Measurements from ENCODE around the gene CITED2. TPM values are rescaled to one million over a fixed set of nuclear protein-coding genes. Genes with fewer than 3 reads are reported as not detected.

Gene CITED2
- total and polyA plus RNA-seq, 2 donors = 26.3 to 36.2 TPM

DNA sequence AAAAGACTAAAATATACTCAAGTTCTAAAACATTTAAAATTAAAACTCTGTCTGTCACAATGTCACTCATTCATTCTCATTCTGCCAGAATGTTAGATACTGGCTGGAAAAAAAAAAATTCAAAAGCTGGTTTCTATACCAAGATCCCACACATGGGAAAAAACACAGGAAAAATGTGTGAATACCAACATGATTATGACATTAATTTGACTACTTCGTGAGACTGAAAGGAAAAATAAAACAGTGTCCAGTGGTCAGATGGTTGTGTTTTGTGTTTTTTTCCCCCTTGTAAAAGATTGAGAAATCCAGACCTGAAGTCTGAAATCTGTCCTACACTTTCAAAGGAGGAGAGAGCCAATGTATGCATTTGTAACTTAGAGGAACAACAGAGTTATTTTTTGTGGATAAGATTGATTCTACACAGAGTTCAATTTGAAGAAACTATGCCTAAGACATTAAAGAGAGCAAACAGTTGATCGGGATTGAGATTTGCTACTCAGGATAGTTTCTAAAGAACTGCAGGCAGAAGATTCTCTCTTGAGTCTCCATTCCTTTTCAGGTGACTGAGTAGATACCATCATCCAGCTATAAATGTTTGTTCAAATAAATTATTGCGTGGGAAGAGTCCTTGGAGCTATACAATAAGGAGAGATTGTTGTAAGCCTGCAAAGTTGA is 43.5 kb downstream of the CITED2 start:
- H3K9me3 ChIP-seq (ENCODE audit: control insufficient read depth in 2 of 2, insufficient read depth in 1 of 2, low read length in 1 of 2) = peaks cover 0 to 2% of the 10 kb centered on the region in 2 donors
- DNase-seq (ENCODE audit: low read depth in 6 of 9, low spot score in 9 of 9) = no peak
- no peaks in the 10 kb centered on the region for H3K36me3 ChIP-seq (ENCODE audit: control insufficient read depth in 2 of 2, insufficient read depth in 2 of 2, low read length in 1 of 2)

DNA sequence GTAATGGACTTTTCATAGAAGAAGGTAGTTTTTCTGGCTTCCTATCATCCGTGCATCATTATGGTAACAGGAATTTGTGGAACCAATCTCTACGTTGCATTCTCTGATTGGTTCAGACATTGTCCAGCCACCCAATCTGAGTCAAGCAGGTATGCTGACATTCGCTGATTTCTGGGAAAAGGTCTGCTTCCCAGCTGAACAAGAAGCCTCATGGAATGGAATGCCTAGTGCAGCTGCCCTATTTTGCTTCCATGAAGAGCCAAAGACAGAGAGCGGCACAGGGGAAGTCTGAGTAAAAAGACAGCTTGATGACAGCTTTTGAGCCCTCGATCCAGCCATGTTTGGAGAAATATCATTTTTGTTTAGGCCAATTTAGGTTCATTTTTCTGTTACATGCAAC is 44.1 kb downstream of the CITED2 start:
- Histone ChIP-seq H3K27me3 (ENCODE audit: control insufficient read depth in 2 of 2, insufficient read depth in 1 of 2, low read length in 1 of 2) (no peaks in the 10 kb centered on the region), H3K4me1 (ENCODE audit: control insufficient read depth in 2 of 2, insufficient read depth in 2 of 2, low read length in 2 of 2) (peaks cover 0 to 5% of the 10 kb centered on the region in 2 donors), H3K27ac (ENCODE audit: low read depth in 1 of 2, low read length in 1 of 2) (no peak overlapping the region), H3K9me3 (ENCODE audit: control insufficient read depth in 2 of 2, insufficient read depth in 1 of 2, low read length in 1 of 2) (peaks cover 0 to 2% of the 10 kb centered on the region in 2 donors), H3K36me3 (ENCODE audit: control insufficient read depth in 2 of 2, insufficient read depth in 2 of 2, low read length in 1 of 2) (no peaks in the 10 kb centered on the region), H3K4me3 (ENCODE audit: low read length in 2 of 2) (no peak overlapping the region)
- WGBS = 96% methylated on average over 5 of the region's 5 CpGs
- no peak for DNase-seq (ENCODE audit: low read depth in 6 of 9, low spot score in 9 of 9)

More for the DNA sequence above, 43.5 kb downstream of the CITED2 start:
- Histone ChIP-seq H3K27me3 (ENCODE audit: control insufficient read depth in 2 of 2, insufficient read depth in 1 of 2, low read length in 1 of 2) (no peaks in the 10 kb centered on the region), H3K4me1 (ENCODE audit: control insufficient read depth in 2 of 2, insufficient read depth in 2 of 2, low read length in 2 of 2) (no peaks in the 10 kb centered on the region), H3K27ac (ENCODE audit: low read depth in 1 of 2, low read length in 1 of 2) (no peak overlapping the region), H3K4me3 (ENCODE audit: low read length in 2 of 2) (no peak overlapping the region)
- 95% methylated on average over 3 of the region's 3 CpGs for WGBS

DNA sequence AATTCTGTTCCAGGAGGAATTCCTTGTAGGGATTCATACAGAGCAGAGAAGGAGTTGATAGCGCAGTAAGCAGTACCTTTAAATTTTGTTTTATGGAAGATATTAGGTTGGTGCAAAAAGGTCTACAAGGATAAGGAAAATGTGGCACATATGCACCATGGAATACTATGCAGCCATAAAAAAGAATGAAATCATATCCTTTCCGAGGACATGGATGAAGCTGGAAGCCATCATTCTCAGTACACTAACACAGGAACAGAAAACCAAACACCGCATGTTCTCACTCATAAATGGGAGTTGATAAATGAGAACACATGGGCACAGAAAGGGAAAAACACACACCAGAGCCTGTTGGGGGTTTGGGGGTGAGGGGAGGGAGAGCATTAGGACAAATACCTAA is 45.2 kb downstream of the CITED2 start:
- H3K4me3 ChIP-seq (ENCODE audit: low read length in 2 of 2) = no peak overlapping the region
- no peak for DNase-seq (ENCODE audit: low read depth in 6 of 9, low spot score in 9 of 9)
- H3K4me1 ChIP-seq (ENCODE audit: control insufficient read depth in 2 of 2, insufficient read depth in 2 of 2, low read length in 2 of 2) = peaks cover 0 to 11% of the 10 kb centered on the region in 2 donors
- peaks cover 0 to 2% of the 10 kb centered on the region in 2 donors for H3K9me3 ChIP-seq (ENCODE audit: control insufficient read depth in 2 of 2, insufficient read depth in 1 of 2, low read length in 1 of 2)
- WGBS = over 99% methylated on average over 3 of the region's 3 CpGs
- H3K36me3 ChIP-seq (ENCODE audit: control insufficient read depth in 2 of 2, insufficient read depth in 2 of 2, low read length in 1 of 2) = no peaks in the 10 kb centered on the region
- H3K27ac ChIP-seq (ENCODE audit: low read depth in 1 of 2, low read length in 1 of 2) = no peak overlapping the region
- H3K27me3 ChIP-seq (ENCODE audit: control insufficient read depth in 2 of 2, insufficient read depth in 1 of 2, low read length in 1 of 2) = no peaks in the 10 kb centered on the region

DNA sequence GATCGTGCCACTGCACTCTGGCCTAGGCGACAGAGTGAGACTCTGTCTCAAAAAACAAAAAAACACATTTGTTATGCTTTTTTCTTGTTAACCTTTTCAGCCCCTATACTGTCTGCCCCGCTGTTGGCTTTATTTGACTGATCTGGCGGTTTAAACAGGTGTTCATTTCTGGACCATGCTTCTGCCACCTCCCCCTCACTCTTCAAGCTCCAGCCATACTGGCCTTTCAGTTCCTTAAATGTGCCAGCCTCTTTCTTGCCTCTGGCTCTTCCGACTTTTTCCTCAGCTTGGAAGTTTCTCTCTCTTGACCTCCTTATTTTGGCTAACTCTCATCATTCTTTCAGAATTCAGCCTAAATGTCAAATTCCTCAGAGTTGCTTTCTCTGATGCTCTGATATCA is 47.4 kb downstream of the CITED2 start:
- Histone ChIP-seq H3K27me3 (ENCODE audit: control insufficient read depth in 2 of 2, insufficient read depth in 1 of 2, low read length in 1 of 2) (no peaks in the 10 kb centered on the region), H3K36me3 (ENCODE audit: control insufficient read depth in 2 of 2, insufficient read depth in 2 of 2, low read length in 1 of 2) (no peaks in the 10 kb centered on the region), H3K4me1 (ENCODE audit: control insufficient read depth in 2 of 2, insufficient read depth in 2 of 2, low read length in 2 of 2) (peaks cover 6 to 20% of the 10 kb centered on the region in 2 donors), H3K4me3 (ENCODE audit: low read length in 2 of 2) (no peak overlapping the region), H3K9me3 (ENCODE audit: control insufficient read depth in 2 of 2, insufficient read depth in 1 of 2, low read length in 1 of 2) (peaks cover 0 to 7% of the 10 kb centered on the region in 2 donors), H3K27ac (ENCODE audit: low read depth in 1 of 2, low read length in 1 of 2) (no peak overlapping the region)
- DNase-seq (ENCODE audit: low read depth in 6 of 9, low spot score in 9 of 9) = no peak
- 94% methylated on average over 5 of the region's 5 CpGs for WGBS

DNA sequence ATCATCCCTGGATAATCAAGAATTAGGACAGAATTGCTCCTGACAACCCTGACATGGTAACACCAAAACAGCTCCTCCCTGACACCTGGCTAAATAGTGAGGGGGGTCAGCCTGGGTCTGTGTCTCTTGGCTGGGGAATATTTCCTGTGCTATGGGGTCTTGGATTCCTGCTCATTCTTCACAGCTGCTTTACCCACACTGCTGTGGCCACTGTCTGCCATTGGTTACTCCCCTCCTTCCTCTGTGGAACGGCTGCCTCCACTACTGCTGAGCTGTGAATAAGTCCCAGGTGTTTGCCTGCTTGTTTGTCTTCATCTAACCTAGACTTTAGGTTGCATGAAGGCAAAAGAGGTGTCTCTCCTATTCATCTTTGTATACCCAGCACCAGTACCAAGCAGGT is 48.8 kb downstream of the CITED2 start:
- H3K36me3 ChIP-seq (ENCODE audit: control insufficient read depth in 2 of 2, insufficient read depth in 2 of 2, low read length in 1 of 2) = no peaks in the 10 kb centered on the region
- peak overlapping the region; percentile 9 to 76 for H3K27ac ChIP-seq (ENCODE audit: low read depth in 1 of 2, low read length in 1 of 2)
- peaks cover 0 to 7% of the 10 kb centered on the region in 2 donors for H3K9me3 ChIP-seq (ENCODE audit: control insufficient read depth in 2 of 2, insufficient read depth in 1 of 2, low read length in 1 of 2)
- 6% methylated on average over 1 of the region's 1 CpG for WGBS
- H3K4me3 ChIP-seq (ENCODE audit: low read length in 2 of 2) = no peak overlapping the region
- peaks cover 6 to 20% of the 10 kb centered on the region in 2 donors for H3K4me1 ChIP-seq (ENCODE audit: control insufficient read depth in 2 of 2, insufficient read depth in 2 of 2, low read length in 2 of 2)
- no peaks in the 10 kb centered on the region for H3K27me3 ChIP-seq (ENCODE audit: control insufficient read depth in 2 of 2, insufficient read depth in 1 of 2, low read length in 1 of 2)
- DNase-seq (ENCODE audit: low read depth in 6 of 9, low spot score in 9 of 9) = peak in 3 of 9 donors; percentile 22 to 59 (median 32)

DNA sequence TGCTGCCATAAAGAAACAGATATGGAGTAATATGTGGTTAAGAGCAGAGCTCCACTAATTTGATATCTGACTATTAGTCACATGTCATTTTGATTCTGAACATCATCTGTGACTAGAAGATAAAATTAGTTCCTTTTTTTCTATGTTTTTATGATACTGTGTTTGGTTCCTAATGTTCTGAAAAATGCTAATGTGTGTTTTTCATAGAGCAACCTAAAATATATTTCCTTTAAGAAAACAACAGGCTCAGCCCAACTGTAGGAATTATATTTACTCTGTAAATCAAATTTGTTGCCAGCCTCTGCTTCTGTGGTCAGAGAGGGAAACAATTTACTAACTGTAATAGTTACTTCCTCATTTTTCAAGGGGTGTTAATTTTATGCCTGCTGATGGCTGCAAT is 49.3 kb downstream of the CITED2 start:
- peak overlapping the region in 1 of 2 donors; percentile 76 for H3K27ac ChIP-seq (ENCODE audit: low read depth in 1 of 2, low read length in 1 of 2)
- H3K9me3 ChIP-seq (ENCODE audit: control insufficient read depth in 2 of 2, insufficient read depth in 1 of 2, low read length in 1 of 2) = peaks cover 0 to 7% of the 10 kb centered on the region in 2 donors
- no peaks in the 10 kb centered on the region for H3K27me3 ChIP-seq (ENCODE audit: control insufficient read depth in 2 of 2, insufficient read depth in 1 of 2, low read length in 1 of 2)
- DNase-seq (ENCODE audit: low read depth in 6 of 9, low spot score in 9 of 9) = no peak
- H3K36me3 ChIP-seq (ENCODE audit: control insufficient read depth in 2 of 2, insufficient read depth in 2 of 2, low read length in 1 of 2) = no peaks in the 10 kb centered on the region
- H3K4me1 ChIP-seq (ENCODE audit: control insufficient read depth in 2 of 2, insufficient read depth in 2 of 2, low read length in 2 of 2) = peaks cover 6 to 20% of the 10 kb centered on the region in 2 donors
- H3K4me3 ChIP-seq (ENCODE audit: low read length in 2 of 2) = no peak overlapping the region

DNA sequence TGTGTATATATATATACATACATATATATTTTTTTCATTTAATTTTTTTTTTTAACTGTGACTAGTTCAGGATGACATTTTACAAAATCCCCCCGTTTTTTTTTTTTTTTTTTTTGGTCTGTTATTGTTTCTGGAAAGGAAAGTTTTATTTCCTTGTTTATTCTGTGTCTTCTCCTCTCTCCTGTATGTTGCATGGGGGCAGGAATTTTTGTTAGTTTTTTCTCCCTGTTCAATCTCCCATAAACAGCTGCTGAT is 50.2 kb downstream of the CITED2 start:
- H3K27ac ChIP-seq (ENCODE audit: low read depth in 1 of 2, low read length in 1 of 2) = peak overlapping the region; percentile 94 to 97
- no peak overlapping the region for H3K4me3 ChIP-seq (ENCODE audit: low read length in 2 of 2)
- H3K27me3 ChIP-seq (ENCODE audit: control insufficient read depth in 2 of 2, insufficient read depth in 1 of 2, low read length in 1 of 2) = no peaks in the 10 kb centered on the region
- no peak for DNase-seq (ENCODE audit: low read depth in 6 of 9, low spot score in 9 of 9)
- peaks cover 6 to 20% of the 10 kb centered on the region in 2 donors for H3K4me1 ChIP-seq (ENCODE audit: control insufficient read depth in 2 of 2, insufficient read depth in 2 of 2, low read length in 2 of 2)
- H3K9me3 ChIP-seq (ENCODE audit: control insufficient read depth in 2 of 2, insufficient read depth in 1 of 2, low read length in 1 of 2) = peaks cover 0 to 7% of the 10 kb centered on the region in 2 donors
- WGBS = 0% methylated on average over 1 of the region's 1 CpG
- H3K36me3 ChIP-seq (ENCODE audit: control insufficient read depth in 2 of 2, insufficient read depth in 2 of 2, low read length in 1 of 2) = no peaks in the 10 kb centered on the region

DNA sequence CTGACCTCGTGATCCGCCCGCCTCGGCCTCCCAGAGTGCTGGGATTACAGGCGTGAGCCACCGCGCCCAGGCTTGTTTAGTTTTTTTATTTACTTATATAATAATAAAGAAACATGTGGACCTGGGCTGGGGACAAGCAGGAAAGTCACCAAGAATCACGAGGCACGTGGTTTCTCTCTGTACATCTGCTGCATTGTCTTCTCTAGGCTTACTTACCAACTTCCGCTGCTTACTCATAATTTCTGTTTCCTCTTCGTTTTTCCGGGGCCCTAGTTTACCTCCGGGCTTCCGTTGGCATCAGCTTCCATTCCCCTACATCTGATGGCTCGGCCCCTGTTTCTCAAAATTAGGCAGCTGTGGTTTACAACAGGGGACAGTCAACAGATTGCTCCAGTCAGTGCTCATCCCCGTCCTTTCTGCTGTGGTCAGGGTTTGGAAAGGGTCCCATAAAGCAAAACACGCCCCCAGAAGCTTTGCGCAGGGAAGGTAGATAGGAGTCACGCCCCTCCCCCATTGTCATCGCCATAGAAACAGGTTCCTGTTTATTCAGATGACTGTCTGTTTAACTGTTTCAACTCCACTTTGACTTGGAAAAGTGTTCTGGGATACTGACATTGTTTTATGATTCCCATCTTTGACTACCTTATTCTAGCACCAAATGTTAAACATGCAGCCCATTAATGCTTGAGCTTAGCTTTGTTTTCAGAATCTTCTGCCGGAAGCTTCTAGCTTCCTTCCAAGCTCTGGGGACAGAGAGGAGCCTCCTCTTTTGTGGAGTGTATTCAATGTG is 50.7 kb downstream of the CITED2 start:
- H3K27me3 ChIP-seq (ENCODE audit: control insufficient read depth in 2 of 2, insufficient read depth in 1 of 2, low read length in 1 of 2) = no peaks in the 10 kb centered on the region
- 29% methylated on average over 21 of the region's 21 CpGs for WGBS
- no peaks in the 10 kb centered on the region for H3K36me3 ChIP-seq (ENCODE audit: control insufficient read depth in 2 of 2, insufficient read depth in 2 of 2, low read length in 1 of 2)
- H3K4me1 ChIP-seq (ENCODE audit: control insufficient read depth in 2 of 2, insufficient read depth in 2 of 2, low read length in 2 of 2) = peaks cover 6 to 20% of the 10 kb centered on the region in 2 donors
- H3K27ac ChIP-seq (ENCODE audit: low read depth in 1 of 2, low read length in 1 of 2) = peak overlapping the region; percentile 94 to 97
- peak overlapping the region; percentile 46 to 51 for H3K4me3 ChIP-seq (ENCODE audit: low read length in 2 of 2)
- DNase-seq (ENCODE audit: low read depth in 6 of 9, low spot score in 9 of 9) = peak; percentile 68 to 92 (median 78)
- peaks cover 0 to 7% of the 10 kb centered on the region in 2 donors for H3K9me3 ChIP-seq (ENCODE audit: control insufficient read depth in 2 of 2, insufficient read depth in 1 of 2, low read length in 1 of 2)

Measured in thymus (tissue), 11 donors.